ENCODE results near the gene KIF26A. TPM values are rescaled to one million over a fixed set of nuclear protein-coding genes. Genes with fewer than 3 reads are reported as not detected.
A peak's percentile ranks its signal among the peaks of the same experiment; 100 is the strongest.

KIF26A gene
- total RNA-seq, 1 donor from 2014 or later: 7.0 TPM

DNA sequence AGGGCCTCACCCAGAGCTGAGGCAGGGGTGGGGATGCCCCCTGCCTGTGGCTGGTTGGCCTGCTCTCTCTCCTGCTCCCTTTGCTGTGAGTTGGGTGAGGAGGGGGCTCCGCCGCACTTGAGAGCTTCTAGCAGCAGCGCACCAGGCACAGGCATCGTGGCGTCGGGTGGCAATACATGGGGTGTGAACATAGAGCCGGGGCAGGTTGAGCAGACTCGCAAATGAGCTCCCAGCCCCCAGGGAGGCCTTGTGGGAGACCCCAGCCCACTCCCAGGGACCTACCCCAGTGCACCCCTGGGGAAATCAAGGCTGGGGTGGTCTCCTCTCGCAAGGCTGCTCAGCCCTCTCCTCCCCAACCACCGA is 54.5 kb downstream of the KIF26A start:
- H3K4me3 Mint-ChIP-seq (ENCODE audit: low read depth): no peak overlapping the region
- H3K27ac Mint-ChIP-seq: no peak overlapping the region
- H3K27me3 Mint-ChIP-seq: peaks cover 9% of the 10 kb centered on the region
- TF ChIP-seq, protein P1, sequence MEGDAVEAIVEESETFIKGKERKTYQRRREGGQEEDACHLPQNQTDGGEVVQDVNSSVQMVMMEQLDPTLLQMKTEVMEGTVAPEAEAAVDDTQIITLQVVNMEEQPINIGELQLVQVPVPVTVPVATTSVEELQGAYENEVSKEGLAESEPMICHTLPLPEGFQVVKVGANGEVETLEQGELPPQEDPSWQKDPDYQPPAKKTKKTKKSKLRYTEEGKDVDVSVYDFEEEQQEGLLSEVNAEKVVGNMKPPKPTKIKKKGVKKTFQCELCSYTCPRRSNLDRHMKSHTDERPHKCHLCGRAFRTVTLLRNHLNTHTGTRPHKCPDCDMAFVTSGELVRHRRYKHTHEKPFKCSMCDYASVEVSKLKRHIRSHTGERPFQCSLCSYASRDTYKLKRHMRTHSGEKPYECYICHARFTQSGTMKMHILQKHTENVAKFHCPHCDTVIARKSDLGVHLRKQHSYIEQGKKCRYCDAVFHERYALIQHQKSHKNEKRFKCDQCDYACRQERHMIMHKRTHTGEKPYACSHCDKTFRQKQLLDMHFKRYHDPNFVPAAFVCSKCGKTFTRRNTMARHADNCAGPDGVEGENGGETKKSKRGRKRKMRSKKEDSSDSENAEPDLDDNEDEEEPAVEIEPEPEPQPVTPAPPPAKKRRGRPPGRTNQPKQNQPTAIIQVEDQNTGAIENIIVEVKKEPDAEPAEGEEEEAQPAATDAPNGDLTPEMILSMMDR (IDR thresholded peaks at IDR 0.05; ENCODE audit: unreplicated experiment): no peak
- peaks cover 13% of the 10 kb centered on the region for H3K4me1 Mint-ChIP-seq (ENCODE audit: low read depth)
- no peaks in the 10 kb centered on the region for H3K36me3 Mint-ChIP-seq (ENCODE audit: insufficient read depth)
- H3K9me3 Mint-ChIP-seq (ENCODE audit: low read depth): no peaks in the 10 kb centered on the region
- no peak for DNase-seq (ENCODE audit: low spot score, unreplicated experiment)

DNA sequence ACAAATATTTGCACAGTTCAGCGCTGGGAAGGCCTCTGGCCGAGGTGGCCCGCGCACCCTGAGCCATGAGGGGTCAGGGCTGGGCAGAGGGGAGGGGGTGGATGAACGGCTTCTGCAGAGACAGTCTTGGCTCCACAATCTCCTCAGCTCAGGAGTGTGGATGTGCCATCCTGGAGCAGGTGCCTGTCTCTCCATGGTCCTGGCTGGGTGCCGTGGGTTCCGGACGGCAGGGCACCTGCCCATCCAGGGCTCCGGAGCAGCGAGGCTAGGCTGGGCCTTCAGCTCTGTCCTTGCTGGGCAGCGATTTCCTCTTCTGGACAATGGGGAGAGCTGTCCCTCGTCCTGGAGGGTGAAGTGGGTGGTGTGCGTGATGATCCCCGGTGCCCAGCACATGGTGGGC is 55.6 kb downstream of the KIF26A start:
- no peak for DNase-seq (ENCODE audit: low spot score, unreplicated experiment)
- TF ChIP-seq, protein P1 (IDR thresholded peaks at IDR 0.05; ENCODE audit: unreplicated experiment): no peak
- peaks cover 13% of the 10 kb centered on the region for H3K4me1 Mint-ChIP-seq (ENCODE audit: low read depth)
- H3K27ac Mint-ChIP-seq: no peak overlapping the region
- H3K9me3 Mint-ChIP-seq (ENCODE audit: low read depth): no peaks in the 10 kb centered on the region
- H3K27me3 Mint-ChIP-seq: peaks cover 9% of the 10 kb centered on the region
- H3K4me3 Mint-ChIP-seq (ENCODE audit: low read depth): no peak overlapping the region
- H3K36me3 Mint-ChIP-seq (ENCODE audit: insufficient read depth): no peaks in the 10 kb centered on the region

- peak overlapping the region; percentile 68 for H3K27ac Mint-ChIP-seq
- TF ChIP-seq, protein P1 (IDR thresholded peaks at IDR 0.05; ENCODE audit: unreplicated experiment): no peak
These were observed 56.3 kb downstream of the KIF26A start for GRCh38 chr14:104194716-104195115.

DNA sequence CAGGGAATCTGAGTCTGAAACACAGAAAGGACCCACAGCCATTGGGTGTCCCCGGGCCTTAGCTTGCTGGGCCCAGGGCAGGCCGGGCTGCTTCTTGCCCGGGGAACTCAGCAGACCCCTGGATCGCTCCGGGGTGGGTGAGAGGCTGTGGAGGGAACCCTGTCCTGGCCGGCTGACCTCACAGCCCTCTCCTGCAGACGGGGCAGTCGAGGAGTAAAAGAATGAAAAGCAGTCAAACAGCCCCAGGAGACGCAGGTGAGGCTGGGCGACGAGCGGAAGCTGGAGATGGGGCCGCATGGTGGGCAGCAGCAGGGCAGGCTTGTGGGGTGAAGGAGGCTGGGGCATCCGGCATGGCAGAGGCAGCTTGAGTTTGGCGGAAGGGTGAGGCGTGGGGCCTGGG is 57.0 kb downstream of the KIF26A start:
- TF ChIP-seq, protein P1 (IDR thresholded peaks at IDR 0.05; ENCODE audit: unreplicated experiment): no peak
- Mint-ChIP-seq H3K4me1 (ENCODE audit: low read depth) (peaks cover 16% of the 10 kb centered on the region), H3K36me3 (ENCODE audit: insufficient read depth) (no peaks in the 10 kb centered on the region), H3K27me3 (peaks cover 9% of the 10 kb centered on the region), H3K27ac (no peak overlapping the region), H3K9me3 (ENCODE audit: low read depth) (no peaks in the 10 kb centered on the region), H3K4me3 (ENCODE audit: low read depth) (no peak overlapping the region)
- no peak for DNase-seq (ENCODE audit: low spot score, unreplicated experiment)

More at GRCh38 chr14:104194716-104195115, 56.3 kb downstream of the KIF26A start:
- Mint-ChIP-seq H3K4me1 (ENCODE audit: low read depth) (peaks cover 15% of the 10 kb centered on the region), H3K27me3 (peaks cover 9% of the 10 kb centered on the region), H3K36me3 (ENCODE audit: insufficient read depth) (no peaks in the 10 kb centered on the region), H3K4me3 (ENCODE audit: low read depth) (no peak overlapping the region), H3K9me3 (ENCODE audit: low read depth) (no peaks in the 10 kb centered on the region)
- DNase-seq (ENCODE audit: low spot score, unreplicated experiment): no peak

DNA sequence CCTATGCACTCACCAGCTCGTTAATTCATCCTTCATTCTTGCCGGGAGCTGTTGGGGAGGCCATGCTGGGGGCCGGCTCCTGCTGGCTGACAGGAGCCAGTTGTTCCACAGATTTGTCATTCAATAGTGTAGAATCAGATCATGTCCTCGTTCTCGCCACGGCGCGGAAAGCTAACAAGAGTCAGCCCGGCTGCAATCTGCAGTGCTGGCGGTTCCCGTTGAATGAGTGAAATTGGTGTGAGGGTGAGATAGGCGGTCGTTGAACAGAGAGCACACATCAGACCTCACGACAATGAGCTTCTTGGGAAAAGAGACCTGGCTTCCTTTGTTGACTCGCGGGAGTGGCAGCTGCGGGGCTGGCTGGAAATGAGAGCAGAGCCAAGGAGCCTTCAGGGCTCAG is 57.5 kb downstream of the KIF26A start:
- no peaks in the 10 kb centered on the region for H3K9me3 Mint-ChIP-seq (ENCODE audit: low read depth)
- peaks cover 9% of the 10 kb centered on the region for H3K27me3 Mint-ChIP-seq
- peaks cover 16% of the 10 kb centered on the region for H3K4me1 Mint-ChIP-seq (ENCODE audit: low read depth)
- DNase-seq (ENCODE audit: low spot score, unreplicated experiment): no peak
- TF ChIP-seq, protein P1 (IDR thresholded peaks at IDR 0.05; ENCODE audit: unreplicated experiment): no peak
- H3K36me3 Mint-ChIP-seq (ENCODE audit: insufficient read depth): no peaks in the 10 kb centered on the region
- no peak overlapping the region for H3K4me3 Mint-ChIP-seq (ENCODE audit: low read depth)
- no peak overlapping the region for H3K27ac Mint-ChIP-seq

All from progenitor cell of endocrine pancreas (in vitro differentiated cells).